Tibial nerve (tissue), 3 donors: Measurements from ENCODE around the gene DPP10.

Experiments
- CTCF ChIP-seq, 5 experiments: fragments of 200-600 bp in 3 of 5; fragments of 450-650 bp in 2 of 5; sonication (generic) in 3 of 5; IDR thresholded peaks; one replicate each; pipeline ENCODE4 v1.5.1; 2016 to 2019; ENCODE audit warnings: antibody characterized with exemption in 5 of 5, mild to moderate bottlenecking in 3 of 5, moderate library complexity in 2 of 5
- POLR2A ChIP-seq, 2 donors: fragments of 450-650 bp; IDR thresholded peaks; one replicate each; pipeline ENCODE4 v1.6.1; 2017; ENCODE audit warnings: antibody characterized with exemption in 2 of 2, mild to moderate bottlenecking in 2 of 2, moderate library complexity in 2 of 2

- TF ChIP-seq CTCF (IDR thresholded peaks at IDR 0.05), result no peak
- no peak for TF ChIP-seq POLR2A (IDR thresholded peaks at IDR 0.05)
These were observed 1101.0 kb downstream of the DPP10 start for GRCh38 chr2:115543461-115543860.
